ENCODE data around the gene PPIL1. TPM values are rescaled to one million over a fixed set of nuclear protein-coding genes. Genes with fewer than 3 reads are reported as not detected.

Gene PPIL1
- total and polyA plus RNA-seq, 2 of the 4 experiments (the other 2 are of a cell fraction) = 28.4 to 58.4 TPM

- DNase-seq (peak; percentile 65), ATAC-seq (ENCODE audit: low read depth) (peak; percentile 89)
- no peaks in the 10 kb centered on the region; the same call in 1 of the 2 replicates for H4K20me1 ChIP-seq (ENCODE audit: insufficient read depth, low read length)
- peak overlapping the region; percentile 75 for H4K5ac ChIP-seq (ENCODE audit: low read depth, low read length)
- H3K4me3 ChIP-seq (ENCODE audit: insufficient read depth, low read depth, low read length) = no peak overlapping the region; the same call in 1 of the 2 replicates
- peak overlapping the region in 1 of 2 experiments; percentile 71; a peak in 2 of 4 replicates for H4K8ac ChIP-seq (ENCODE audit: low read depth in 2 of 2, low read length in 2 of 2)
- in situ Hi-C loops (cut with MboI; ENCODE audit: low sequenced_read_pairs) (no loop called here), intact Hi-C loops (cut with micrococcal nuclease) (no loop called here), dilution Hi-C loops (cut with HindIII; ENCODE audit: low sequenced_read_pairs, unreplicated experiment) (no loop called here)
- no peak overlapping the region for H2AK5ac ChIP-seq (ENCODE audit: low read depth, low read length)
- peak overlapping the region; percentile 35; the same call in 1 of the 3 replicates for H2BK15ac ChIP-seq (ENCODE audit: low read depth, low read length)
- WGBS, 2 experiments (ENCODE audit: extremely low coverage in 2 of 2, insufficient read length in 1 of 2) = no CpG with 5 or more reads among the region's 4 CpGs
- H2AK9ac ChIP-seq (replicated peaks; ENCODE audit: low read depth, low read length, poor library complexity) = peak overlapping the region; percentile 77
- TF ChIP-seq FOS (IDR thresholded peaks at IDR 0.05; ENCODE audit: low read depth, low read length) (peak; percentile 31; the same call in 1 of the 2 replicates), MAZ (IDR thresholded peaks at IDR 0.05; ENCODE audit: borderline replicate concordance, low read depth, low read length) (no peak)
- peak overlapping the region; percentile 54; the same call in 1 of the 2 replicates for H3K56ac ChIP-seq (ENCODE audit: extremely low read depth, insufficient read depth, low read length)
- ChIA-PET CTCF (interaction anchor here (0.6 to 4.1 kb wide), 5 partner anchors 10 to 285 kb away, joined by 3 to 19 read pairs (median 4); no protein-coding TSS in a partner anchor), POLR2A (ENCODE audit: unreplicated experiment) (interaction anchor here (0.6 kb wide), 1 partner anchor 663 kb away, joined by 3 read pairs; no protein-coding TSS in a partner anchor)
- H3K4me1 ChIP-seq (ENCODE audit: control insufficient read depth, insufficient read depth, low read length) = peaks cover 11% of the 10 kb centered on the region
- peak overlapping the region; percentile 95 for H2BK20ac ChIP-seq (ENCODE audit: low read depth, low read length)
- peak overlapping the region; percentile 98 for H3K23ac ChIP-seq (ENCODE audit: low read depth, low read length)
- peak overlapping the region; percentile 73 for H3K14ac ChIP-seq (replicated peaks; ENCODE audit: low read depth, low read length)
- peak overlapping the region; percentile 91 for H3K18ac ChIP-seq (ENCODE audit: low read depth, low read length)
- peaks cover 3% of the 10 kb centered on the region; the same call in 1 of the 2 replicates for H3K9me1 ChIP-seq (ENCODE audit: insufficient read depth, low read length)
- peak overlapping the region; percentile 92 for H4K91ac ChIP-seq (ENCODE audit: insufficient read depth, low read depth, low read length)
- BruUV-seq (replicated peaks) = no TSS peak
- H3K27me3 ChIP-seq (ENCODE audit: control insufficient read depth, insufficient read depth, low read length) = no peaks in the 10 kb centered on the region
- H3K27ac ChIP-seq (ENCODE audit: insufficient read depth, low read length) = peak overlapping the region; percentile 82
- no peaks in the 10 kb centered on the region for H3K9me3 ChIP-seq (ENCODE audit: control insufficient read depth, insufficient read depth, low read length)
- peak overlapping the region; percentile 34; the same call in 1 of the 2 replicates for H3K9ac ChIP-seq (ENCODE audit: low read depth, low read length)
- peak overlapping the region; percentile 92 for H2BK120ac ChIP-seq (ENCODE audit: low read depth, low read length)
- H2AFZ ChIP-seq (replicated peaks; ENCODE audit: low read length, poor library complexity) = no peak overlapping the region
- peak overlapping the region; percentile 65 for H3K4me2 ChIP-seq (ENCODE audit: low read depth, low read length)
- peaks cover 13% of the 10 kb centered on the region for H3K36me3 ChIP-seq (ENCODE audit: control insufficient read depth, insufficient read depth, low read length)
- peak overlapping the region; percentile 93 for H3K4ac ChIP-seq (ENCODE audit: low read depth, low read length)
- peaks cover 13 to 16% of the 10 kb centered on the region in 2 experiments for H3K79me1 ChIP-seq (ENCODE audit: low read depth in 1 of 2, low read length in 2 of 2)
- H2BK5ac ChIP-seq (ENCODE audit: low read depth, low read length, poor library complexity, severe bottlenecking) = peak overlapping the region; percentile 90
Measured at GRCh38 chr6:36904114-36904513, 29.5 kb upstream of the PPIL1 start.

Measured in IMR-90 (cell line).